Mononuclear cell (primary cell): ENCODE measurements around the gene DYDC2. TPM values are rescaled to one million over a fixed set of nuclear protein-coding genes. Genes with fewer than 3 reads are reported as not detected.
"Not testable (repeated sequence)": the region's sequence is repeated elsewhere in the genome, so short reads cannot be mapped to it uniquely, and the experiment has no call there.

Experiments used
- H3K27me3 ChIP-seq: 2 replicates; pipeline ENCODE4 v1.6.0; 2011; ENCODE audit warnings: low read length, control low read depth; ENCODE audit not compliant: insufficient read depth
- H3K4me1 ChIP-seq: 2 replicates; pipeline ENCODE4 v1.5.1; 2011; ENCODE audit warnings: mild to moderate bottlenecking, low read length, control low read depth; ENCODE audit not compliant: insufficient read depth
- H3K4me3 ChIP-seq: 2 replicates; pipeline ENCODE4 v1.5.1; 2011; ENCODE audit warnings: mild to moderate bottlenecking, low read length, moderate library complexity
- H3K9me3 ChIP-seq: 2 replicates; pipeline ENCODE4 v1.5.1; 2011; ENCODE audit warnings: low read depth, mild to moderate bottlenecking, control low read depth, low read length
- total RNA-seq: library from RNA; depleted of rRNA; stranded (reverse); fragments of >200 nt; gene quantifications from one replicate; pipeline ENCODE4 v1.2.3, GENCODE V29; 2012

DYDC2 gene
- total RNA-seq, 1 donor: not detected

GRCh38 chr10:80350251-80350650, 6.3 kb upstream of the DYDC2 start:
- Histone ChIP-seq H3K9me3 (no peaks in the 10 kb centered on the region), H3K27me3 (peaks cover 5% of the 10 kb centered on the region), H3K4me3 (no peak overlapping the region), H3K4me1 (no peaks in the 10 kb centered on the region)

GRCh38 chr10:80351220-80351619, 5.4 kb upstream of the DYDC2 start:
- Histone ChIP-seq H3K4me1 (peaks cover 1% of the 10 kb centered on the region), H3K27me3 (peaks cover 14% of the 10 kb centered on the region)

GRCh38 chr10:80356989-80357850, 639 bp downstream of the DYDC2 start:
- H3K27me3 ChIP-seq: peaks cover 18% of the 10 kb centered on the region
- no peaks in the 10 kb centered on the region for H3K9me3 ChIP-seq
- H3K4me3 ChIP-seq: no peak overlapping the region
- H3K4me1 ChIP-seq: peaks cover 6% of the 10 kb centered on the region

More at GRCh38 chr10:80351220-80351619, 5.4 kb upstream of the DYDC2 start:
- H3K9me3 ChIP-seq: no peaks in the 10 kb centered on the region
- no peak overlapping the region for H3K4me3 ChIP-seq

GRCh38 chr10:80357851-80358125, 1.2 kb downstream of the DYDC2 start:
- Histone ChIP-seq H3K4me1 (peaks cover 6% of the 10 kb centered on the region), H3K9me3 (no peaks in the 10 kb centered on the region), H3K4me3 (no peak overlapping the region), H3K27me3 (peaks cover 18% of the 10 kb centered on the region)

GRCh38 chr10:80358925-80359324, 2.3 kb downstream of the DYDC2 start:
- peaks cover 18% of the 10 kb centered on the region for H3K27me3 ChIP-seq
- H3K9me3 ChIP-seq, H3K4me1 ChIP-seq, H3K4me3 ChIP-seq: not testable (repeated sequence)

- Histone ChIP-seq H3K4me3 (no peak overlapping the region), H3K27me3 (peaks cover 18% of the 10 kb centered on the region), H3K4me1 (peaks cover 6% of the 10 kb centered on the region), H3K9me3 (no peaks in the 10 kb centered on the region)
Observed at GRCh38 chr10:80359644-80360043, 3.1 kb downstream of the DYDC2 start.

- H3K4me1 ChIP-seq: no peaks in the 10 kb centered on the region
- H3K9me3 ChIP-seq: peaks cover 12% of the 10 kb centered on the region
- no peak overlapping the region for H3K4me3 ChIP-seq
- no peaks in the 10 kb centered on the region for H3K27me3 ChIP-seq
Observed at GRCh38 chr10:80365510-80365909, 8.9 kb downstream of the DYDC2 start.

- H3K9me3 ChIP-seq: peaks cover 10% of the 10 kb centered on the region
- H3K27me3 ChIP-seq: no peaks in the 10 kb centered on the region
- no peak overlapping the region for H3K4me3 ChIP-seq
- no peaks in the 10 kb centered on the region for H3K4me1 ChIP-seq
Observed at GRCh38 chr10:80371467-80371866, 14.9 kb downstream of the DYDC2 start.

GRCh38 chr10:80372675-80373074, 16.1 kb downstream of the DYDC2 start:
- no peak overlapping the region for H3K4me3 ChIP-seq
- H3K4me1 ChIP-seq: no peaks in the 10 kb centered on the region
- no peaks in the 10 kb centered on the region for H3K27me3 ChIP-seq
- no peaks in the 10 kb centered on the region for H3K9me3 ChIP-seq

GRCh38 chr10:80373502-80373901, 16.9 kb downstream of the DYDC2 start:
- Histone ChIP-seq H3K4me1 (no peaks in the 10 kb centered on the region), H3K4me3 (no peak overlapping the region), H3K9me3 (no peaks in the 10 kb centered on the region), H3K27me3 (no peaks in the 10 kb centered on the region)

GRCh38 chr10:80379701-80380100, 23.1 kb downstream of the DYDC2 start:
- Histone ChIP-seq H3K27me3 (no peaks in the 10 kb centered on the region), H3K9me3 (no peaks in the 10 kb centered on the region), H3K4me3 (no peak overlapping the region), H3K4me1 (peaks cover 3% of the 10 kb centered on the region)

- H3K4me1 ChIP-seq: peaks cover 3% of the 10 kb centered on the region
- no peaks in the 10 kb centered on the region for H3K9me3 ChIP-seq
- H3K4me3 ChIP-seq: no peak overlapping the region
- H3K27me3 ChIP-seq: no peaks in the 10 kb centered on the region
Observed at GRCh38 chr10:80380185-80380584, 23.6 kb downstream of the DYDC2 start.

GRCh38 chr10:80382989-80383388, 26.4 kb downstream of the DYDC2 start:
- Histone ChIP-seq H3K27me3 (no peaks in the 10 kb centered on the region), H3K4me1 (peaks cover 9% of the 10 kb centered on the region), H3K4me3 (no peak overlapping the region), H3K9me3 (no peaks in the 10 kb centered on the region)

- no peaks in the 10 kb centered on the region for H3K27me3 ChIP-seq
- H3K4me1 ChIP-seq: peaks cover 38% of the 10 kb centered on the region
- no peaks in the 10 kb centered on the region for H3K9me3 ChIP-seq
- no peak overlapping the region for H3K4me3 ChIP-seq
Observed at GRCh38 chr10:80390740-80391139, 34.2 kb downstream of the DYDC2 start.

GRCh38 chr10:80392250-80392649, 35.7 kb downstream of the DYDC2 start:
- Histone ChIP-seq H3K4me1 (peaks cover 38% of the 10 kb centered on the region), H3K4me3 (no peak overlapping the region), H3K9me3 (no peaks in the 10 kb centered on the region), H3K27me3 (no peaks in the 10 kb centered on the region)

- no peaks in the 10 kb centered on the region for H3K9me3 ChIP-seq
- H3K27me3 ChIP-seq: no peaks in the 10 kb centered on the region
- H3K4me1 ChIP-seq: peaks cover 19% of the 10 kb centered on the region
- H3K4me3 ChIP-seq: no peak overlapping the region
Observed at GRCh38 chr10:80394358-80394916, 37.9 kb downstream of the DYDC2 start.
